ENCODE results near the gene FXYD5. TPM values are rescaled to one million over a fixed set of nuclear protein-coding genes. Genes with fewer than 3 reads are reported as not detected.

The FXYD5 gene
- total RNA-seq, 2 donors from 2014 or later: 24.0 to 29.6 TPM

- H3K9me3 ChIP-seq (ENCODE audit: control insufficient read depth, low read length): no peaks in the 10 kb centered on the region
- no peaks in the 10 kb centered on the region for H3K27me3 Mint-ChIP-seq (ENCODE audit: insufficient read depth)
- 90 to 92% methylated on average over 18 to 30 of the region's 31 CpGs for WGBS, 2 experiments (ENCODE audit: insufficient coverage in 1 of 2, insufficient read length in 1 of 2)
- H3K36me3 Mint-ChIP-seq (ENCODE audit: low read depth): no peaks in the 10 kb centered on the region
- H3K36me3 ChIP-seq (ENCODE audit: control insufficient read depth, insufficient read depth, low read length): no peaks in the 10 kb centered on the region
- H3K4me1 Mint-ChIP-seq: peaks cover 2% of the 10 kb centered on the region
- no peak overlapping the region for H3K4me3 Mint-ChIP-seq
- H3K27ac Mint-ChIP-seq: no peak overlapping the region
- H3K4me1 ChIP-seq (ENCODE audit: control insufficient read depth, insufficient read depth, low read length): no peaks in the 10 kb centered on the region
- no peaks in the 10 kb centered on the region for H3K27me3 ChIP-seq (ENCODE audit: control insufficient read depth, insufficient read depth, low read length, poor library complexity, severe bottlenecking)
- H3K4me3 ChIP-seq (ENCODE audit: low read length): no peak overlapping the region
- H3K9ac ChIP-seq (ENCODE audit: extremely low read depth, low read length, poor library complexity, severe bottlenecking): no peak overlapping the region
- TF ChIP-seq, protein P1, sequence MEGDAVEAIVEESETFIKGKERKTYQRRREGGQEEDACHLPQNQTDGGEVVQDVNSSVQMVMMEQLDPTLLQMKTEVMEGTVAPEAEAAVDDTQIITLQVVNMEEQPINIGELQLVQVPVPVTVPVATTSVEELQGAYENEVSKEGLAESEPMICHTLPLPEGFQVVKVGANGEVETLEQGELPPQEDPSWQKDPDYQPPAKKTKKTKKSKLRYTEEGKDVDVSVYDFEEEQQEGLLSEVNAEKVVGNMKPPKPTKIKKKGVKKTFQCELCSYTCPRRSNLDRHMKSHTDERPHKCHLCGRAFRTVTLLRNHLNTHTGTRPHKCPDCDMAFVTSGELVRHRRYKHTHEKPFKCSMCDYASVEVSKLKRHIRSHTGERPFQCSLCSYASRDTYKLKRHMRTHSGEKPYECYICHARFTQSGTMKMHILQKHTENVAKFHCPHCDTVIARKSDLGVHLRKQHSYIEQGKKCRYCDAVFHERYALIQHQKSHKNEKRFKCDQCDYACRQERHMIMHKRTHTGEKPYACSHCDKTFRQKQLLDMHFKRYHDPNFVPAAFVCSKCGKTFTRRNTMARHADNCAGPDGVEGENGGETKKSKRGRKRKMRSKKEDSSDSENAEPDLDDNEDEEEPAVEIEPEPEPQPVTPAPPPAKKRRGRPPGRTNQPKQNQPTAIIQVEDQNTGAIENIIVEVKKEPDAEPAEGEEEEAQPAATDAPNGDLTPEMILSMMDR (conservative IDR thresholded peaks at IDR 0.05): no peak
- no peaks in the 10 kb centered on the region for H3K9me3 Mint-ChIP-seq
- DNase-seq: no peak
- no peak overlapping the region for H3K27ac ChIP-seq (ENCODE audit: low read depth, low read length)
Measured at GRCh38 chr19:35130761-35131720, 23.5 kb upstream of the FXYD5 start.

GRCh38 chr19:35132254-35132653 is 22.3 kb upstream of the FXYD5 start:
- no peaks in the 10 kb centered on the region for H3K9me3 ChIP-seq (ENCODE audit: control insufficient read depth, low read length)
- H3K9ac ChIP-seq (ENCODE audit: extremely low read depth, low read length, poor library complexity, severe bottlenecking): no peak overlapping the region
- Mint-ChIP-seq H3K9me3 (no peaks in the 10 kb centered on the region), H3K36me3 (ENCODE audit: low read depth) (no peaks in the 10 kb centered on the region), H3K4me3 (no peak overlapping the region), H3K4me1 (peaks cover 2% of the 10 kb centered on the region), H3K27me3 (ENCODE audit: insufficient read depth) (no peaks in the 10 kb centered on the region), H3K27ac (no peak overlapping the region)
- no peak overlapping the region for H3K4me3 ChIP-seq (ENCODE audit: low read length)
- no peak for DNase-seq
- no peaks in the 10 kb centered on the region for H3K27me3 ChIP-seq (ENCODE audit: control insufficient read depth, insufficient read depth, low read length, poor library complexity, severe bottlenecking)
- H3K36me3 ChIP-seq (ENCODE audit: control insufficient read depth, insufficient read depth, low read length): no peaks in the 10 kb centered on the region
- H3K4me1 ChIP-seq (ENCODE audit: control insufficient read depth, insufficient read depth, low read length): no peaks in the 10 kb centered on the region
- TF ChIP-seq, protein P1 (conservative IDR thresholded peaks at IDR 0.05): no peak
- H3K27ac ChIP-seq (ENCODE audit: low read depth, low read length): no peak overlapping the region

GRCh38 chr19:35133826-35134225 is 20.7 kb upstream of the FXYD5 start:
- DNase-seq: no peak
- no peaks in the 10 kb centered on the region for H3K36me3 ChIP-seq (ENCODE audit: control insufficient read depth, insufficient read depth, low read length)
- no peaks in the 10 kb centered on the region for H3K4me1 ChIP-seq (ENCODE audit: control insufficient read depth, insufficient read depth, low read length)
- no peak overlapping the region for H3K9ac ChIP-seq (ENCODE audit: extremely low read depth, low read length, poor library complexity, severe bottlenecking)
- H3K9me3 ChIP-seq (ENCODE audit: control insufficient read depth, low read length): no peaks in the 10 kb centered on the region
- Mint-ChIP-seq H3K4me3 (no peak overlapping the region), H3K4me1 (peaks cover 3% of the 10 kb centered on the region), H3K36me3 (ENCODE audit: low read depth) (no peaks in the 10 kb centered on the region), H3K9me3 (no peaks in the 10 kb centered on the region), H3K27me3 (ENCODE audit: insufficient read depth) (no peaks in the 10 kb centered on the region), H3K27ac (no peak overlapping the region)
- 82 to 97% methylated on average over 7 to 11 of the region's 11 CpGs for WGBS, 2 experiments (ENCODE audit: insufficient coverage in 1 of 2, insufficient read length in 1 of 2)
- no peak overlapping the region for H3K27ac ChIP-seq (ENCODE audit: low read depth, low read length)
- no peak overlapping the region for H3K4me3 ChIP-seq (ENCODE audit: low read length)
- TF ChIP-seq, protein P1 (conservative IDR thresholded peaks at IDR 0.05): no peak
- H3K27me3 ChIP-seq (ENCODE audit: control insufficient read depth, insufficient read depth, low read length, poor library complexity, severe bottlenecking): no peaks in the 10 kb centered on the region
